SK-N-MC (cell line): ENCODE data around the gene ANKLE2.

ENCODE experiments used
- EZH2 ChIP-seq: fragments of 200-600 bp; sonication (generic); IDR thresholded peaks from one replicate; pipeline ENCODE4 v1.6.1; 2017; ENCODE audit warnings: antibody characterized with exemption
- FOXP2 ChIP-seq: optimal IDR thresholded peaks from 2 replicates; pipeline ENCODE3; 2011; ENCODE audit warnings: mild to moderate bottlenecking, moderate library complexity; ENCODE audit not compliant: insufficient read depth; ENCODE audit errors: extremely low read length, control extremely low read depth
- POLR2AphosphoS5 ChIP-seq: IDR thresholded peaks from 2 replicates; pipeline ENCODE4 v1.6.1; 2012; ENCODE audit warnings: mild to moderate bottlenecking, low read depth, low read length, borderline replicate concordance

DNA sequence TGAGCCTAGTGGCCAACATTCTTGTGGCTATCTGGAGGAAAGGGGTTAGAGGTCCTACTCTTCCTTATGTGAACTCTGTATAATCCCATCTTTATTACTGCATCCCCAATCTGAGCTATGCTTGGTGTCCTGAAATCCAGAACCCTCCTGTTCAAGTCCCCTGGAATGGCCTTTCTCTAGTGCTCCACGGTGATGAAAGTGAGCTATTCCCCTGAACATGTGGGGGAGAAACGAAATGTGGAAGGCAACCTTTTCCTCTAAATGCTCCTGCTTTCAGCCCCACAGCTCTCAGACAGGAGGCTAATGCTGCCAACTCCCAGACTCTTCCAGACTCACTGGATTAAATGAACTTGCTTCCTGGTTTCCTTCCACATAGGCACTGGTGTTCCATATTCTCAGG lies 53.5 kb downstream of the ANKLE2 start:
- TF ChIP-seq EZH2 (no peak), POLR2AphosphoS5 (no peak), FOXP2 (no peak)
